ENCODE results near the gene LST1. TPM values are rescaled to one million over a fixed set of nuclear protein-coding genes. Genes with fewer than 3 reads are reported as not detected.

The LST1 gene
- total and polyA plus RNA-seq, 2 of the 4 experiments (the other 2 are of a cell fraction), result not detected

- DNase-seq (no peak), ATAC-seq (ENCODE audit: low read depth) (no peak)
- Histone ChIP-seq H3K79me1 (ENCODE audit: low read depth in 1 of 2, low read length in 2 of 2) (no peaks in the 10 kb centered on the region), H3K27ac (ENCODE audit: insufficient read depth, low read length) (no peak overlapping the region), H3K56ac (ENCODE audit: extremely low read depth, insufficient read depth, low read length) (no peak overlapping the region), H3K9me3 (ENCODE audit: control insufficient read depth, insufficient read depth, low read length) (no peaks in the 10 kb centered on the region), H2AFZ (replicated peaks; ENCODE audit: low read length, poor library complexity) (no peak overlapping the region), H3K4me3 (ENCODE audit: insufficient read depth, low read depth, low read length) (no peak overlapping the region), H3K4me1 (ENCODE audit: control insufficient read depth, insufficient read depth, low read length) (no peaks in the 10 kb centered on the region), H2BK120ac (ENCODE audit: low read depth, low read length) (no peak overlapping the region), H2BK20ac (ENCODE audit: low read depth, low read length) (no peak overlapping the region), H2AK5ac (ENCODE audit: low read depth, low read length) (no peak overlapping the region), H3K4ac (ENCODE audit: low read depth, low read length) (no peak overlapping the region), H4K20me1 (ENCODE audit: insufficient read depth, low read length) (no peaks in the 10 kb centered on the region), H2AK9ac (replicated peaks; ENCODE audit: low read depth, low read length, poor library complexity) (no peak overlapping the region), H3K14ac (replicated peaks; ENCODE audit: low read depth, low read length) (no peak overlapping the region), H4K5ac (ENCODE audit: low read depth, low read length) (no peak overlapping the region), H4K91ac (ENCODE audit: insufficient read depth, low read depth, low read length) (no peak overlapping the region), H3K4me2 (ENCODE audit: low read depth, low read length) (no peak overlapping the region), H3K9ac (ENCODE audit: low read depth, low read length) (no peak overlapping the region), H3K23ac (ENCODE audit: low read depth, low read length) (no peak overlapping the region), H4K8ac (ENCODE audit: low read depth in 2 of 2, low read length in 2 of 2) (no peak overlapping the region), H3K9me1 (ENCODE audit: insufficient read depth, low read length) (no peaks in the 10 kb centered on the region), H3K27me3 (ENCODE audit: control insufficient read depth, insufficient read depth, low read length) (peaks cover 39% of the 10 kb centered on the region), H3K18ac (ENCODE audit: low read depth, low read length) (no peak overlapping the region), H2BK15ac (ENCODE audit: low read depth, low read length) (no peak overlapping the region), H3K36me3 (ENCODE audit: control insufficient read depth, insufficient read depth, low read length) (no peaks in the 10 kb centered on the region), H2BK5ac (ENCODE audit: low read depth, low read length, poor library complexity, severe bottlenecking) (no peak overlapping the region)
- intact Hi-C loops (cut with micrococcal nuclease), result no loop called here
- WGBS, 2 experiments (ENCODE audit: extremely low coverage in 2 of 2, insufficient read length in 1 of 2), result 70% methylated on average over 7 of the region's 9 CpGs; no CpG with 5 or more reads in 1 of the 2 experiments
- in situ Hi-C loops (cut with MboI; ENCODE audit: low sequenced_read_pairs), result no loop called here
- CTCF ChIA-PET, result interaction anchor here (1.4 kb wide), 1 partner anchor 21 kb away, joined by 3 read pairs; no protein-coding TSS in a partner anchor
- no peak for TF ChIP-seq MAZ (IDR thresholded peaks at IDR 0.05; ENCODE audit: borderline replicate concordance, low read depth, low read length)
- no peak for TF ChIP-seq CHD1 (IDR thresholded peaks at IDR 0.05; ENCODE audit: low read depth, low read length)
- no peak for TF ChIP-seq RCOR1 (IDR thresholded peaks at IDR 0.05; ENCODE audit: insufficient replicate concordance, low read length)
- no peak for TF ChIP-seq MAFK (IDR thresholded peaks at IDR 0.05; ENCODE audit: low read depth, low read length)
- no peak for TF ChIP-seq CEBPB (IDR thresholded peaks at IDR 0.05; ENCODE audit: low read depth, low read length)
- TF ChIP-seq FOS (IDR thresholded peaks at IDR 0.05; ENCODE audit: low read depth, low read length), result no peak
- no peak for TF ChIP-seq NFE2L2 (IDR thresholded peaks at IDR 0.05; ENCODE audit: low read depth, low read length)
- no peak for TF ChIP-seq POLR2A (IDR thresholded peaks at IDR 0.05; ENCODE audit: low read depth, low read length)
- no peak for TF ChIP-seq ELK1 (IDR thresholded peaks at IDR 0.05; ENCODE audit: borderline replicate concordance, low read depth, low read length)
- TF ChIP-seq RAD21 (IDR thresholded peaks at IDR 0.05; ENCODE audit: low read length), result no peak
- TF ChIP-seq MXI1 (IDR thresholded peaks at IDR 0.05; ENCODE audit: borderline replicate concordance, low read depth, low read length), result no peak
- POLR2A ChIA-PET (ENCODE audit: unreplicated experiment), result no interaction called here
- dilution Hi-C loops (cut with HindIII; ENCODE audit: low sequenced_read_pairs, unreplicated experiment), result no loop called here
- no TSS peak for BruUV-seq (replicated peaks)
These were observed 12.6 kb upstream of the LST1 start for GRCh38 chr6:31573239-31574105.
